Measurements from ENCODE around the gene SERPINB12. TPM values are rescaled to one million over a fixed set of nuclear protein-coding genes. Genes with fewer than 3 reads are reported as not detected.

The SERPINB12 gene
- total RNA-seq, 1 experiment from 2014 or later = not detected

DNA sequence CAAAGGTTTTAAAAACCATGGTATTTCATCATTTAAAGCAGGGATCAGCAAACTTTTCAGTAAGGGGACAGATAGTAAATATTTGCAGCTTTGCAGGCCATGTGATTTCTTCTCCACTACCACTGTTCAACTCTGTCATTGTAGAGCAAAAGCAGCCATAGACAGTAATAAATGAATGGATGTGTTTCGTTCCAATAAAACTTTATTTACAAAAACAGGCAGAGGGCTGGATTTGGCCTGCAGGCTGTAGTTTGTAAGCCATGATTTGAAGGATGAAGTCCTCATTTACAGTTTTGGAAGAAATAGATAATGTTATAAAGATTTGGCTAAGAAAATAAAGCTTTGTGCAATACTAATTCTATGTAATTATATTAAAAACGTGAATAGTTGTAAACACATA, 1.8 kb downstream of the SERPINB12 start:
- Histone ChIP-seq H3K79me2 (ENCODE audit: low read depth) (no peaks in the 10 kb centered on the region), H4K20me1 (ENCODE audit: insufficient read depth) (no peaks in the 10 kb centered on the region), H3K4me3 (no peak overlapping the region), H3K27me3 (ENCODE audit: insufficient read depth, low read depth) (no peaks in the 10 kb centered on the region), H3K4me2 (no peak overlapping the region), H2AFZ (no peak overlapping the region; the same call in 1 of the 2 replicates), H3F3A (ENCODE audit: insufficient read depth, low read depth) (no peaks in the 10 kb centered on the region), H3K4me1 (replicated peaks; ENCODE audit: insufficient read depth) (peaks cover 8% of the 10 kb centered on the region; the same call in 1 of the 2 replicates), H3K9me2 (ENCODE audit: insufficient read depth) (no peaks in the 10 kb centered on the region), H3K9me3 (ENCODE audit: insufficient read depth, low read depth) (no peaks in the 10 kb centered on the region), H3K36me3 (ENCODE audit: low read depth) (no peaks in the 10 kb centered on the region), H3K27ac (no peak overlapping the region)
- intact Hi-C loops (cut with micrococcal nuclease; ENCODE audit: unreplicated experiment) = no loop called here
- ChIA-PET POLR2A (ENCODE audit: unreplicated experiment) (no interaction called here), CTCF (no interaction called here)
- BruUV-seq (replicated peaks) = no TSS peak
- no peak for DNase-seq
- TF ChIP-seq, protein P1, sequence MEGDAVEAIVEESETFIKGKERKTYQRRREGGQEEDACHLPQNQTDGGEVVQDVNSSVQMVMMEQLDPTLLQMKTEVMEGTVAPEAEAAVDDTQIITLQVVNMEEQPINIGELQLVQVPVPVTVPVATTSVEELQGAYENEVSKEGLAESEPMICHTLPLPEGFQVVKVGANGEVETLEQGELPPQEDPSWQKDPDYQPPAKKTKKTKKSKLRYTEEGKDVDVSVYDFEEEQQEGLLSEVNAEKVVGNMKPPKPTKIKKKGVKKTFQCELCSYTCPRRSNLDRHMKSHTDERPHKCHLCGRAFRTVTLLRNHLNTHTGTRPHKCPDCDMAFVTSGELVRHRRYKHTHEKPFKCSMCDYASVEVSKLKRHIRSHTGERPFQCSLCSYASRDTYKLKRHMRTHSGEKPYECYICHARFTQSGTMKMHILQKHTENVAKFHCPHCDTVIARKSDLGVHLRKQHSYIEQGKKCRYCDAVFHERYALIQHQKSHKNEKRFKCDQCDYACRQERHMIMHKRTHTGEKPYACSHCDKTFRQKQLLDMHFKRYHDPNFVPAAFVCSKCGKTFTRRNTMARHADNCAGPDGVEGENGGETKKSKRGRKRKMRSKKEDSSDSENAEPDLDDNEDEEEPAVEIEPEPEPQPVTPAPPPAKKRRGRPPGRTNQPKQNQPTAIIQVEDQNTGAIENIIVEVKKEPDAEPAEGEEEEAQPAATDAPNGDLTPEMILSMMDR (conservative IDR thresholded peaks at IDR 0.05) = no peak
- no peak for TF ChIP-seq EZH2 (IDR thresholded peaks at IDR 0.05; ENCODE audit: low read depth)

DNA sequence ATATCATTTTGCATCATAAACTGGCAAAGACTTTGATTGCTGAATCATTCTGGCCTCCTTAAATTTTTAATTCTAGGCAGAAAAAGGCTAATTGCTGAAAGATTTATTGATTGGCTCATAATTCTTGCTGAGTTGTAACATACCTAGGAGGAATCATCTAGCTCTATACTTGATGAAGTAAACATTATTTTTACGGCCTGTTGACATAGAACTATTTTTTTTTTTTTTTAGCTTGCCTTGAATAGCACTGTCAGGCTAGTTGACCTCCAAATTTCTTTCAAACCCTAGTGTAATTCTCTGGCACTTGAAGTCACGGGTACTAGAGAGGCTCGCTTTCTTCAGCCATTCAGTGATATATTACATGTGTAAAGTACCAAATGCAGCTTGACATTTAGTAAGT, 2.8 kb downstream of the SERPINB12 start:
- Histone ChIP-seq H3K9me3 (ENCODE audit: insufficient read depth, low read depth) (no peaks in the 10 kb centered on the region), H3K4me3 (no peak overlapping the region), H3K4me2 (no peak overlapping the region), H3K27me3 (ENCODE audit: insufficient read depth, low read depth) (no peaks in the 10 kb centered on the region), H3K36me3 (ENCODE audit: low read depth) (no peaks in the 10 kb centered on the region), H3K4me1 (replicated peaks; ENCODE audit: insufficient read depth) (peaks cover 9% of the 10 kb centered on the region; the same call in 1 of the 2 replicates), H3K79me2 (ENCODE audit: low read depth) (no peaks in the 10 kb centered on the region), H3K27ac (no peak overlapping the region), H2AFZ (no peak overlapping the region), H4K20me1 (ENCODE audit: insufficient read depth) (no peaks in the 10 kb centered on the region), H3K9me2 (ENCODE audit: insufficient read depth) (no peaks in the 10 kb centered on the region), H3F3A (ENCODE audit: insufficient read depth, low read depth) (no peaks in the 10 kb centered on the region)
- POLR2A ChIA-PET (ENCODE audit: unreplicated experiment) = interaction anchor here (0.7 kb wide), 2 partner anchors 73 to 127 kb away, joined by 4 to 18 read pairs; no protein-coding TSS in a partner anchor
- no peak for DNase-seq
- no peak for TF ChIP-seq EZH2 (IDR thresholded peaks at IDR 0.05; ENCODE audit: low read depth)
- TF ChIP-seq, protein P1 (conservative IDR thresholded peaks at IDR 0.05) = no peak
- CTCF ChIA-PET = no interaction called here
- BruUV-seq (replicated peaks) = no TSS peak
- intact Hi-C loops (cut with micrococcal nuclease; ENCODE audit: unreplicated experiment) = no loop called here

DNA sequence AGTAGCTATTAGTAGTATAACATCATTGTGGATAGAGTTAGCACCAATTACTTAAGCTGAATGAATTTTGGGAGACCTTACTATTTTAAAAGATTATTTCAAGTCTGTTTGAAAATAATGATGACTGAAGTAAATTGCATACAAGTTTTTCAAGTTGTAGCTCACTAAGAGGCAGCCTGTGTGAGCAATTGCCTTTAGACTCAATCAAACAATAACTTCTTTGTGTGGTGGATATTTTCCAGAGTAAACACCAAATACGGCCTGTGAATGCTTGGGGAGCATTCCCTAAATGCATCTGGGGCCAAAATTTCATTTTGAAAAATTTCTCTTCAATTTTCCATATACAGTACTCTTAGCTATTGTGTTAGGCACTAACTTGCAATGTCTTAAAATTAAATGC, 7.9 kb downstream of the SERPINB12 start:
- no peaks in the 10 kb centered on the region for H3K9me2 ChIP-seq (ENCODE audit: insufficient read depth)
- intact Hi-C loops (cut with micrococcal nuclease; ENCODE audit: unreplicated experiment) = no loop called here
- no peak for TF ChIP-seq EZH2 (IDR thresholded peaks at IDR 0.05; ENCODE audit: low read depth)
- TF ChIP-seq, protein P1 (conservative IDR thresholded peaks at IDR 0.05) = no peak
- peaks cover 14% of the 10 kb centered on the region for H3F3A ChIP-seq (ENCODE audit: insufficient read depth, low read depth)
- H3K4me2 ChIP-seq = no peak overlapping the region
- no peak for DNase-seq
- BruUV-seq (replicated peaks) = no TSS peak
- H3K27me3 ChIP-seq (ENCODE audit: insufficient read depth, low read depth) = no peaks in the 10 kb centered on the region
- peaks cover 20% of the 10 kb centered on the region for H3K4me1 ChIP-seq (replicated peaks; ENCODE audit: insufficient read depth)
- H3K4me3 ChIP-seq = no peak overlapping the region
- H3K27ac ChIP-seq = no peak overlapping the region
- 0 out of 2 replicates have a peak, but pooled peaks cover 3% of the 10 kb centered on the region for H3K9me3 ChIP-seq (ENCODE audit: insufficient read depth, low read depth)
- peak overlapping the region; percentile 34; the same call in 1 of the 2 replicates for H2AFZ ChIP-seq
- H3K79me2 ChIP-seq (ENCODE audit: low read depth) = no peaks in the 10 kb centered on the region
- ChIA-PET CTCF (interaction anchor here (0.5 kb wide), 2 partner anchors 27 to 170 kb away, joined by 3 to 6 read pairs; no protein-coding TSS in a partner anchor), POLR2A (ENCODE audit: unreplicated experiment) (no interaction called here)
- no peaks in the 10 kb centered on the region for H3K36me3 ChIP-seq (ENCODE audit: low read depth)
- H4K20me1 ChIP-seq (ENCODE audit: insufficient read depth) = no peaks in the 10 kb centered on the region

All from PC-9 (cell line).